Measurements from ENCODE around the gene CNTN4. TPM values are rescaled to one million over a fixed set of nuclear protein-coding genes. Genes with fewer than 3 reads are reported as not detected.

Gene CNTN4
- total RNA-seq, 1 experiment from 2014 or later = 2.9 TPM

- Mint-ChIP-seq H3K9me3 (ENCODE audit: low read depth, unreplicated experiment) (peaks cover 11% of the 10 kb centered on the region), H3K36me3 (ENCODE audit: insufficient read depth, unreplicated experiment) (no peaks in the 10 kb centered on the region), H3K4me3 (ENCODE audit: low read depth, unreplicated experiment) (no peak overlapping the region), H3K27ac (ENCODE audit: unreplicated experiment) (no peak overlapping the region), H3K27me3 (ENCODE audit: unreplicated experiment) (no peaks in the 10 kb centered on the region), H3K4me1 (ENCODE audit: low read depth, unreplicated experiment) (no peaks in the 10 kb centered on the region)
- TF ChIP-seq CTCF (IDR thresholded peaks at IDR 0.05; ENCODE audit: unreplicated experiment) = no peak
- no peak for DNase-seq
- CTCF ChIA-PET = no interaction called here
- intact Hi-C loops (cut with micrococcal nuclease; ENCODE audit: unreplicated experiment) = no loop called here
- no TSS peak for BruUV-seq (replicated peaks)
Observed at GRCh38 chr3:2106438-2106837, 7.8 kb downstream of the CNTN4 start.

- no peak for DNase-seq
- Mint-ChIP-seq H3K4me3 (ENCODE audit: low read depth, unreplicated experiment) (no peak overlapping the region), H3K27ac (ENCODE audit: unreplicated experiment) (no peak overlapping the region), H3K27me3 (ENCODE audit: unreplicated experiment) (no peaks in the 10 kb centered on the region), H3K36me3 (ENCODE audit: insufficient read depth, unreplicated experiment) (no peaks in the 10 kb centered on the region), H3K4me1 (ENCODE audit: low read depth, unreplicated experiment) (no peaks in the 10 kb centered on the region), H3K9me3 (ENCODE audit: low read depth, unreplicated experiment) (peaks cover 13% of the 10 kb centered on the region)
- intact Hi-C loops (cut with micrococcal nuclease; ENCODE audit: unreplicated experiment) = no loop called here
- CTCF ChIA-PET = no interaction called here
- no peak for TF ChIP-seq CTCF (IDR thresholded peaks at IDR 0.05; ENCODE audit: unreplicated experiment)
- no TSS peak for BruUV-seq (replicated peaks)
Observed at GRCh38 chr3:2110597-2111117, 12.0 kb downstream of the CNTN4 start.

DNA sequence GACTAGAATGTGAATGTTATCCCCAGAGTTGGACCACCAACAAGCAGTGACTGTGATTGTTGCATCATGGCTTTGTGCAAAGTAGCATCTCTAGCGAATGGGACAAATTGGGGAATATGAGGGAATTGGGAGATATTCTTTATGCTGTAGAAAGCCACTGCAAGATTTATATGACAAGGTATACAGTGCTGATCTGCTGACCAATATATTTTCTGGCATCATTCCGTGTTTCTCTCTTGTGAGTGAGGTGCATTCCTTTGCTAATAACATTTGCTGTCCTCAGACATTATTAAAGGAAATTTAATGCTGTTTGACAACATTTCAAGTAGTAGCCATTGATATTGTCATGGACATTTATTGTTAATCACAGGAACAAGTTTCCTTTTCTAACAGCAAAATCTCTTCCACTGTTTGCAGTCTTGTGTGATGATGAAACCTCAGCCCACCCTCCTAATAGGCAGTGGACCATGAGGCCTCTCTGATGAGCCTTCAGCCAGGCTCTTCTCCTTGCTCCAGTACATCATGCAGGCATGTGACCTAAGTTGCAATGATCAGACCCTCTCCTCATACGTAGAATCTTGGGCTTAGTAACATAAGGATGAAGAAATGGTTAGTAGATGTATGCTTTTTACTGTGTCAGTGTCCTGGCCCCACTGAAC lies 16.1 kb downstream of the CNTN4 start:
- intact Hi-C loops (cut with micrococcal nuclease; ENCODE audit: unreplicated experiment) = no loop called here
- Mint-ChIP-seq H3K27me3 (ENCODE audit: unreplicated experiment) (no peaks in the 10 kb centered on the region), H3K9me3 (ENCODE audit: low read depth, unreplicated experiment) (peaks cover 16% of the 10 kb centered on the region), H3K36me3 (ENCODE audit: insufficient read depth, unreplicated experiment) (no peaks in the 10 kb centered on the region), H3K4me1 (ENCODE audit: low read depth, unreplicated experiment) (no peaks in the 10 kb centered on the region), H3K4me3 (ENCODE audit: low read depth, unreplicated experiment) (no peak overlapping the region), H3K27ac (ENCODE audit: unreplicated experiment) (no peak overlapping the region)
- CTCF ChIA-PET = interaction anchor here (0.7 kb wide), 1 partner anchor 57 kb away, joined by 4 read pairs; no protein-coding TSS in a partner anchor
- no TSS peak for BruUV-seq (replicated peaks)
- no peak for DNase-seq
- no peak for TF ChIP-seq CTCF (IDR thresholded peaks at IDR 0.05; ENCODE audit: unreplicated experiment)

GRCh38 chr3:2130726-2131125 lies 32.1 kb downstream of the CNTN4 start:
- H3K4me1 Mint-ChIP-seq (ENCODE audit: low read depth, unreplicated experiment) = no peaks in the 10 kb centered on the region
- no peak overlapping the region for H3K27ac Mint-ChIP-seq (ENCODE audit: unreplicated experiment)
- intact Hi-C loops (cut with micrococcal nuclease; ENCODE audit: unreplicated experiment) = no loop called here
- TF ChIP-seq CTCF (IDR thresholded peaks at IDR 0.05; ENCODE audit: unreplicated experiment) = no peak
- no TSS peak for BruUV-seq (replicated peaks)
- H3K36me3 Mint-ChIP-seq (ENCODE audit: insufficient read depth, unreplicated experiment) = no peaks in the 10 kb centered on the region
- H3K9me3 Mint-ChIP-seq (ENCODE audit: low read depth, unreplicated experiment) = peaks cover 14% of the 10 kb centered on the region
- no peaks in the 10 kb centered on the region for H3K27me3 Mint-ChIP-seq (ENCODE audit: unreplicated experiment)
- H3K4me3 Mint-ChIP-seq (ENCODE audit: low read depth, unreplicated experiment) = no peak overlapping the region
- CTCF ChIA-PET = no interaction called here
- DNase-seq = no peak
